GM21737 (cell line): ENCODE data around the gene STKLD1.
A peak's percentile ranks its signal among the peaks of the same experiment; 100 is the strongest.
"Not testable (repeated sequence)": the region's sequence is repeated elsewhere in the genome, so short reads cannot be mapped to it uniquely, and the experiment has no call there.

Experiments used
- ATAC-seq: cut with Tn5 transposase; IDR thresholded peaks from one replicate; pipeline ENCODE4 v1.9.1; 2021; ENCODE audit warnings: mild to moderate bottlenecking, moderate library complexity; ENCODE audit not compliant: unreplicated experiment

Gene STKLD1

GRCh38 chr9:133375724-133376654 lies at the start of gene STKLD1, which contains the start of gene SURF4:
Gene STKLD1, plus strand, starts transcription at chr9:133376366. Its CDS starts 108 bp downstream, at chr9:133376474.
Gene SURF4, minus strand, starts transcription at chr9:133376060. Its CDS starts 91 bp downstream, at chr9:133375969.
- peak; percentile 88 for ATAC-seq

- not testable (repeated sequence) for ATAC-seq
These were observed 49.1 kb upstream of the STKLD1 start for GRCh38 chr9:133327021-133327420.

- ATAC-seq, result no peak
These were observed 48.2 kb upstream of the STKLD1 start for GRCh38 chr9:133327834-133328484.

- ATAC-seq, result not testable (repeated sequence)
These were observed 46.6 kb upstream of the STKLD1 start for GRCh38 chr9:133329306-133330156.

GRCh38 chr9:133331221-133331620 lies 44.9 kb upstream of the STKLD1 start:
- no peak for ATAC-seq

GRCh38 chr9:133331641-133332380 lies 44.4 kb upstream of the STKLD1 start:
- ATAC-seq, result no peak

- no peak for ATAC-seq
These were observed 43.8 kb upstream of the STKLD1 start for GRCh38 chr9:133332381-133332730.

GRCh38 chr9:133333011-133333410 lies 43.2 kb upstream of the STKLD1 start:
- ATAC-seq, result no peak

GRCh38 chr9:133333566-133333965 lies 42.6 kb upstream of the STKLD1 start:
- ATAC-seq, result no peak

- no peak for ATAC-seq
These were observed 42.0 kb upstream of the STKLD1 start for GRCh38 chr9:133334161-133334560.

- ATAC-seq, result not testable (repeated sequence)
These were observed 41.3 kb upstream of the STKLD1 start for GRCh38 chr9:133334888-133335287.

GRCh38 chr9:133335924-133336811 lies 40.0 kb upstream of the STKLD1 start, which contains the start of gene SURF6:
Gene SURF6, minus strand, starts transcription at chr9:133336188. Its CDS starts 56 bp downstream, at chr9:133336132.
- ATAC-seq, result peak; percentile 72

GRCh38 chr9:133339641-133340040 lies 36.5 kb upstream of the STKLD1 start:
- ATAC-seq, result no peak

- no peak for ATAC-seq
These were observed 35.9 kb upstream of the STKLD1 start for GRCh38 chr9:133340256-133340655.

GRCh38 chr9:133340916-133341315 lies 35.2 kb upstream of the STKLD1 start:
- no peak for ATAC-seq

- no peak for ATAC-seq
These were observed 34.6 kb upstream of the STKLD1 start for GRCh38 chr9:133341369-133342068.

GRCh38 chr9:133342069-133342406 lies 34.1 kb upstream of the STKLD1 start:
- no peak for ATAC-seq

- ATAC-seq, result no peak
These were observed 33.6 kb upstream of the STKLD1 start for GRCh38 chr9:133342570-133342969.

GRCh38 chr9:133344071-133344470 lies 32.1 kb upstream of the STKLD1 start:
- ATAC-seq, result no peak
